Measurements from ENCODE around the gene INHBA.

- TF ChIP-seq EZH2 (optimal IDR thresholded peaks at IDR 0.05; ENCODE audit: low read depth, low read length) = no peak
- TF ChIP-seq, protein P1, sequence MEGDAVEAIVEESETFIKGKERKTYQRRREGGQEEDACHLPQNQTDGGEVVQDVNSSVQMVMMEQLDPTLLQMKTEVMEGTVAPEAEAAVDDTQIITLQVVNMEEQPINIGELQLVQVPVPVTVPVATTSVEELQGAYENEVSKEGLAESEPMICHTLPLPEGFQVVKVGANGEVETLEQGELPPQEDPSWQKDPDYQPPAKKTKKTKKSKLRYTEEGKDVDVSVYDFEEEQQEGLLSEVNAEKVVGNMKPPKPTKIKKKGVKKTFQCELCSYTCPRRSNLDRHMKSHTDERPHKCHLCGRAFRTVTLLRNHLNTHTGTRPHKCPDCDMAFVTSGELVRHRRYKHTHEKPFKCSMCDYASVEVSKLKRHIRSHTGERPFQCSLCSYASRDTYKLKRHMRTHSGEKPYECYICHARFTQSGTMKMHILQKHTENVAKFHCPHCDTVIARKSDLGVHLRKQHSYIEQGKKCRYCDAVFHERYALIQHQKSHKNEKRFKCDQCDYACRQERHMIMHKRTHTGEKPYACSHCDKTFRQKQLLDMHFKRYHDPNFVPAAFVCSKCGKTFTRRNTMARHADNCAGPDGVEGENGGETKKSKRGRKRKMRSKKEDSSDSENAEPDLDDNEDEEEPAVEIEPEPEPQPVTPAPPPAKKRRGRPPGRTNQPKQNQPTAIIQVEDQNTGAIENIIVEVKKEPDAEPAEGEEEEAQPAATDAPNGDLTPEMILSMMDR (IDR thresholded peaks at IDR 0.05; ENCODE audit: low read length) = no peak
- no peak for TF ChIP-seq EZH2phosphoT487 (IDR thresholded peaks at IDR 0.05; ENCODE audit: low read length)
These were observed 14.0 kb downstream of the INHBA start for GRCh38 chr7:41688906-41689305.
